NT2/D1 (cell line): ENCODE measurements around the gene CDCP1.

Experiments used
- SUZ12 ChIP-seq: IDR thresholded peaks from 2 replicates; pipeline ENCODE4 v1.6.1; 2011; ENCODE audit not compliant: insufficient read length, insufficient read depth; ENCODE audit errors: extremely low read depth
- YY1 ChIP-seq: IDR thresholded peaks from 2 replicates; pipeline ENCODE4 v1.6.1; 2011; ENCODE audit not compliant: insufficient read length, insufficient read depth
- ZNF274 ChIP-seq: IDR thresholded peaks from 2 replicates; pipeline ENCODE4 v1.6.1; 2011; ENCODE audit warnings: mild to moderate bottlenecking, low read depth, low read length

DNA sequence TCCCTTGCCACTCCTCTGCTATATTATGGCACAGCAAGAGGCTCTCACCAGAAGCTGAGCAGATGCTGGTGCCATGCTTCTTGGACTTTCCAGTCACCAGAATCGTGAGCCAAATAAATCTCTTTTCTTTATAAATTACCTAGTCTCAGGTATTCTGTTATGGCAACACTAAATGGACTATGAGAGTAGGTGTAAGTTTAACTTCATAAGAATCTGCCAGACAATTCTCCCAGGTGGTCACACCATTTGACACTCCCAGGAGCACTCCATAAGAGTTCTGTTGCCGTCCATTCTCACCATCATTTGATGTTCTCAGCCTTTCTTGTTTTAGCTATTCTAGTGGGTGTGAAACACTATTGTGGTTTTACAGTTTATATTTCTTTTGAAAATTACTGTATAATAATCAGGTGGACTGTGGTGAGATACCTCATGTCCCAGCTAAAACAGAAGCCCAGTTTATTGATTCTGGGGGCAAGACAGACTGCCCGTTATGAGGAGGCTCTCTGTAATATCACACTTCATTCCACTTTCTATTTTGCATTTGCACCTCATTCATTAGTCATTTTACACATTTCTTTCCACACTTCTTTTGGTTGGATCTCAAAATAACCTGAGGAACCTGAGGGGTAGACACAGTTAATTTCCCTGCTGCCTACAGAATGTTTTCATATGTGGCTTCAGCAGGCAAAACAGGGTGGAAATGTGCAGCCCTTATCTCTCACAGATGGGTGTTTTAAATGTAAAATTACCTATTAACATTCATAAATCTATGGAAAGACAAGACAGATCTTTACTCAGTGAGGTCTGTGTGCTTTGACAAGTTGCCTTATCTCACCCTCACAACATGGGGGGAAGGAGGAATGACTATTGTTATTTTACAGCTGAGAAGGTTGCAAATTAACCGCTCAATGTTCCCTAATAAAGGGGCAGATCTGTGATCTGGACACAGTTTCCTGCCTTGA, 42.1 kb downstream of the CDCP1 start:
- TF ChIP-seq YY1 (no peak), SUZ12 (no peak), ZNF274 (no peak)
